SK-N-SH (cell line): ENCODE measurements around the gene SNCA.

Experiments used
- CHD2 ChIP-seq: fragments of 150-350 bp; IDR thresholded peaks from 2 replicates; pipeline ENCODE4 v1.6.1; 2018; ENCODE audit warnings: low read length; ENCODE audit not compliant: partially characterized antibody
- CTCF ChIP-seq: fragments of 200-600 bp; sonication (generic); IDR thresholded peaks from 2 replicates; pipeline ENCODE4 v1.6.1; 2017; ENCODE audit warnings: antibody characterized with exemption, mild to moderate bottlenecking, moderate library complexity
- EP300 ChIP-seq, 2 experiments: IDR thresholded peaks; 2 replicates each; pipeline versions ENCODE4 v1.4.0 to v1.6.1; 2012; ENCODE audit warnings: borderline replicate concordance in 1 of 2, low read depth in 1 of 2, low read length in 1 of 2
- EZH2phosphoT487 ChIP-seq: fragments of 200-600 bp; sonication (generic); IDR thresholded peaks from 2 replicates; pipeline ENCODE4 v1.6.1; 2017; ENCODE audit warnings: low read depth, mixed run types, mild to moderate bottlenecking, antibody characterized with exemption, moderate library complexity, borderline replicate concordance
- GABPA ChIP-seq: IDR thresholded peaks from 2 replicates; pipeline ENCODE4 v1.4.0; 2012; ENCODE audit warnings: low read depth, mild to moderate bottlenecking
- JUND ChIP-seq: IDR thresholded peaks from 2 replicates; pipeline ENCODE4 v1.4.0; 2012
- MXI1 ChIP-seq: IDR thresholded peaks from 2 replicates; pipeline ENCODE4 v1.6.1; 2012; ENCODE audit warnings: mild to moderate bottlenecking, low read depth, low read length, improper control_type of control experiment
- NFIC ChIP-seq: IDR thresholded peaks from 2 replicates; pipeline ENCODE4 v1.4.0; 2012; ENCODE audit warnings: borderline replicate concordance
- NRF1 ChIP-seq: IDR thresholded peaks from 2 replicates; pipeline ENCODE4 v1.6.1; 2012; ENCODE audit warnings: low read depth, mild to moderate bottlenecking, low read length
- POLR2AphosphoS5 ChIP-seq: IDR thresholded peaks from 2 replicates; pipeline ENCODE4 v1.6.1; 2012; ENCODE audit warnings: low read depth, low read length
- SIN3A ChIP-seq: IDR thresholded peaks from 2 replicates; pipeline ENCODE4 v1.6.1; 2012; ENCODE audit warnings: low read depth, mild to moderate bottlenecking, low read length, moderate library complexity, borderline replicate concordance
- USF1 ChIP-seq: IDR thresholded peaks from 2 replicates; pipeline ENCODE4 v1.4.0; 2012; ENCODE audit warnings: low read depth, borderline replicate concordance
- TF ChIP-seq, protein P1 (sequence below): IDR thresholded peaks from 2 replicates; pipeline ENCODE4 v1.4.0; 2012; ENCODE audit warnings: low read depth, borderline replicate concordance
- TF ChIP-seq, protein P2 (sequence below): IDR thresholded peaks from 2 replicates; pipeline ENCODE4 v1.4.0; 2012; ENCODE audit warnings: low read depth

GRCh38 chr4:89837385-89837992 lies 528 bp upstream of the SNCA start:
- TF ChIP-seq EZH2phosphoT487 (no peak), CTCF (peak; percentile 41), NRF1 (no peak), POLR2AphosphoS5 (no peak), MXI1 (no peak; the same call in 1 of the 2 replicates), USF1 (no peak), CHD2 (no peak), NFIC (no peak), JUND (no peak), GABPA (no peak), EP300 (IDR thresholded peaks at IDR 0.05; ENCODE audit: borderline replicate concordance in 1 of 2, low read depth in 1 of 2, low read length in 1 of 2) (no peak), SIN3A (no peak)
- TF ChIP-seq, protein P1, sequence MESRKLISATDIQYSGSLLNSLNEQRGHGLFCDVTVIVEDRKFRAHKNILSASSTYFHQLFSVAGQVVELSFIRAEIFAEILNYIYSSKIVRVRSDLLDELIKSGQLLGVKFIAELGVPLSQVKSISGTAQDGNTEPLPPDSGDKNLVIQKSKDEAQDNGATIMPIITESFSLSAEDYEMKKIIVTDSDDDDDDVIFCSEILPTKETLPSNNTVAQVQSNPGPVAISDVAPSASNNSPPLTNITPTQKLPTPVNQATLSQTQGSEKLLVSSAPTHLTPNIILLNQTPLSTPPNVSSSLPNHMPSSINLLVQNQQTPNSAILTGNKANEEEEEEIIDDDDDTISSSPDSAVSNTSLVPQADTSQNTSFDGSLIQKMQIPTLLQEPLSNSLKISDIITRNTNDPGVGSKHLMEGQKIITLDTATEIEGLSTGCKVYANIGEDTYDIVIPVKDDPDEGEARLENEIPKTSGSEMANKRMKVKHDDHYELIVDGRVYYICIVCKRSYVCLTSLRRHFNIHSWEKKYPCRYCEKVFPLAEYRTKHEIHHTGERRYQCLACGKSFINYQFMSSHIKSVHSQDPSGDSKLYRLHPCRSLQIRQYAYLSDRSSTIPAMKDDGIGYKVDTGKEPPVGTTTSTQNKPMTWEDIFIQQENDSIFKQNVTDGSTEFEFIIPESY = no peak
- TF ChIP-seq, protein P2, sequence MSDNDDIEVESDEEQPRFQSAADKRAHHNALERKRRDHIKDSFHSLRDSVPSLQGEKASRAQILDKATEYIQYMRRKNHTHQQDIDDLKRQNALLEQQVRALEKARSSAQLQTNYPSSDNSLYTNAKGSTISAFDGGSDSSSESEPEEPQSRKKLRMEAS = no peak
